CD4-positive, alpha-beta T cell (primary cell): ENCODE results near the gene KPNA3. TPM values are rescaled to one million over a fixed set of nuclear protein-coding genes. Genes with fewer than 3 reads are reported as not detected.

Source experiments
- ATAC-seq: fragments of 200-7000 bp; cut with Tn5 transposase; one replicate; pipeline ENCODE4 v1.10.0; 2022; ENCODE audit warnings: mild to moderate bottlenecking; ENCODE audit not compliant: poor library complexity
- CTCF ChIA-PET: fragments of 350-600 bp; sonication (Branson Sonifier 250); formaldehyde crosslinking; loops from one replicate; lab custom pipeline; 2021; ENCODE audit warnings: antibody characterized with exemption, inconsistent platforms; lab: Charles Lee
- POLR2A ChIA-PET: fragments of 350-600 bp; sonication (Branson Sonifier 250); formaldehyde crosslinking; loops from one replicate; lab custom pipeline; 2021; ENCODE audit warnings: antibody characterized with exemption, inconsistent platforms; lab: Charles Lee
- DNase-seq, 14 experiments: peaks; one replicate each; pipeline ENCODE4 v3.0.0-alpha.2; 2013 to 2020; ENCODE audit warnings: mixed read lengths in 2 of 14
- H3K27ac ChIP-seq, 2 donors: one replicate each; pipeline versions ENCODE4 v1.5.1 to v1.7.0; 2013; ENCODE audit warnings: low read length in 2 of 2, low read depth in 1 of 2, mild to moderate bottlenecking in 1 of 2
- H3K27me3 ChIP-seq, 2 experiments: 1 replicate in 1 of 2; 2 replicates in 1 of 2; pipeline versions ENCODE4 v1.6.1 to v1.7.0; 2013; ENCODE audit warnings: low read length in 2 of 2, control low read depth in 1 of 2, mild to moderate bottlenecking in 1 of 2, moderate library complexity in 1 of 2; ENCODE audit not compliant: insufficient read depth in 2 of 2, control insufficient read depth in 1 of 2
- H3K36me3 ChIP-seq: one replicate; pipeline ENCODE4 v1.6.1; 2013; ENCODE audit warnings: low read length, control low read depth; ENCODE audit not compliant: insufficient read depth
- H3K4me1 ChIP-seq: one replicate; pipeline ENCODE4 v1.6.1; 2013; ENCODE audit warnings: low read length, control low read depth; ENCODE audit not compliant: insufficient read depth
- H3K4me3 ChIP-seq: one replicate; pipeline ENCODE4 v1.5.1; 2013; ENCODE audit warnings: mild to moderate bottlenecking, low read length, moderate library complexity
- H3K9me3 ChIP-seq, 2 experiments: 1 replicate in 1 of 2; 2 replicates in 1 of 2; pipeline versions ENCODE4 v1.6.1 to v1.7.0; 2013; ENCODE audit warnings: low read length in 2 of 2, mild to moderate bottlenecking in 2 of 2, control low read depth in 1 of 2, moderate library complexity in 1 of 2; ENCODE audit not compliant: control insufficient read depth in 1 of 2, insufficient read depth in 1 of 2
- H3K27ac Mint-ChIP-seq: one replicate; pipeline ENCODE4 v1.8.0; 2020; ENCODE audit warnings: mixed read lengths
- H3K27me3 Mint-ChIP-seq: one replicate; pipeline ENCODE4 v1.8.0; 2021; ENCODE audit warnings: mixed read lengths
- H3K36me3 Mint-ChIP-seq: one replicate; pipeline ENCODE4 v1.8.0; 2021; ENCODE audit warnings: low read depth, mixed read lengths
- H3K4me1 Mint-ChIP-seq: one replicate; pipeline ENCODE4 v1.8.0; 2021; ENCODE audit warnings: low read depth, mixed read lengths
- H3K4me3 Mint-ChIP-seq: one replicate; pipeline ENCODE4 v1.8.0; 2020; ENCODE audit warnings: mild to moderate bottlenecking, mixed read lengths
- H3K9me3 Mint-ChIP-seq: one replicate; pipeline ENCODE4 v1.8.0; 2020; ENCODE audit warnings: mixed read lengths
- CTCF ChIP-seq: fragments of 200-600 bp; IDR thresholded peaks from one replicate; pipeline ENCODE4 v1.8.0; 2022; ENCODE audit warnings: antibody characterized with exemption, mild to moderate bottlenecking
- intact Hi-C, 2 experiments: fragments of 100-400 bp; cut with DNase I in 1 of 2; cut with micrococcal nuclease in 1 of 2; formaldehyde crosslinking; loops; one replicate each; pipeline versions ENCODE4 v1.15.1 to v1.9.0; 2023 to 2025; cut with DNase I, micrococcal nuclease
- total RNA-seq, 174 experiments: library from RNA in 2 of 174; stranded (reverse) in 2 of 174; gene quantifications; one replicate each; pipeline ENCODE4 v1.2.3 and lab custom pipeline; 2021 to 2026

KPNA3 gene
- total RNA-seq, 2 experiments from 2014 or later: 15.7 to 17.3 TPM

- peaks cover 0 to 3% of the 10 kb centered on the region in 2 experiments for H3K27me3 ChIP-seq
- Mint-ChIP-seq H3K27ac (no peak overlapping the region), H3K27me3 (no peaks in the 10 kb centered on the region), H3K4me3 (no peak overlapping the region), H3K4me1 (peaks cover 6% of the 10 kb centered on the region), H3K9me3 (peaks cover 4% of the 10 kb centered on the region), H3K36me3 (no peaks in the 10 kb centered on the region)
- peaks cover 0 to 6% of the 10 kb centered on the region in 2 experiments for H3K9me3 ChIP-seq
- POLR2A ChIA-PET: no interaction called here
- CTCF ChIA-PET: no interaction called here
- no peak overlapping the region for H3K27ac ChIP-seq
- intact Hi-C loops: no loop called here
- no peak for TF ChIP-seq CTCF
- no peak overlapping the region for H3K4me3 ChIP-seq
- DNase-seq (no peak), ATAC-seq (no peak)
- no peaks in the 10 kb centered on the region for H3K4me1 ChIP-seq
- no peaks in the 10 kb centered on the region for H3K36me3 ChIP-seq
These were observed 40.9 kb upstream of the KPNA3 start for GRCh38 chr13:49833402-49833801.

- peaks cover 14% of the 10 kb centered on the region for H3K4me1 Mint-ChIP-seq
These were observed 39.0 kb upstream of the KPNA3 start for GRCh38 chr13:49831455-49831854.

GRCh38 chr13:49830721-49831120, 38.2 kb upstream of the KPNA3 start:
- Histone ChIP-seq H3K4me3 (no peak overlapping the region), H3K9me3 (peaks cover 0 to 6% of the 10 kb centered on the region in 2 experiments), H3K36me3 (no peaks in the 10 kb centered on the region), H3K27me3 (peaks cover 0 to 3% of the 10 kb centered on the region in 2 experiments), H3K4me1 (no peaks in the 10 kb centered on the region), H3K27ac (no peak overlapping the region)
- Mint-ChIP-seq H3K36me3 (no peaks in the 10 kb centered on the region), H3K27ac (no peak overlapping the region), H3K4me1 (peaks cover 14% of the 10 kb centered on the region), H3K9me3 (peaks cover 4% of the 10 kb centered on the region), H3K4me3 (no peak overlapping the region), H3K27me3 (no peaks in the 10 kb centered on the region)
- DNase-seq (no peak), ATAC-seq (no peak)
- TF ChIP-seq CTCF: no peak
- intact Hi-C loops: no loop called here
- ChIA-PET CTCF (no interaction called here), POLR2A (no interaction called here)

More at GRCh38 chr13:49831455-49831854, 39.0 kb upstream of the KPNA3 start:
- Histone ChIP-seq H3K4me1 (no peaks in the 10 kb centered on the region), H3K27me3 (peaks cover 0 to 3% of the 10 kb centered on the region in 2 experiments), H3K36me3 (no peaks in the 10 kb centered on the region), H3K27ac (no peak overlapping the region), H3K9me3 (peaks cover 0 to 6% of the 10 kb centered on the region in 2 experiments), H3K4me3 (no peak overlapping the region)
- no peak for ATAC-seq
- no peak overlapping the region for H3K4me3 Mint-ChIP-seq
- ChIA-PET POLR2A (interaction anchor here (1.0 kb wide), 1 partner anchor 141 kb away, joined by 3 read pairs; no protein-coding TSS in a partner anchor), CTCF (no interaction called here)
- no peaks in the 10 kb centered on the region for H3K27me3 Mint-ChIP-seq
- TF ChIP-seq CTCF: no peak
- peaks cover 4% of the 10 kb centered on the region for H3K9me3 Mint-ChIP-seq
- no peak for DNase-seq
- no peaks in the 10 kb centered on the region for H3K36me3 Mint-ChIP-seq
- no peak overlapping the region for H3K27ac Mint-ChIP-seq
- intact Hi-C loops: no loop called here
